ENCODE data around the gene ZMYM3. TPM values are rescaled to one million over a fixed set of nuclear protein-coding genes. Genes with fewer than 3 reads are reported as not detected.
A peak's percentile ranks its signal among the peaks of the same experiment; 100 is the strongest.

ZMYM3 gene
- total and polyA plus RNA-seq, 8 donors = 4.5 to 15.9 (median 9.9) TPM

DNA sequence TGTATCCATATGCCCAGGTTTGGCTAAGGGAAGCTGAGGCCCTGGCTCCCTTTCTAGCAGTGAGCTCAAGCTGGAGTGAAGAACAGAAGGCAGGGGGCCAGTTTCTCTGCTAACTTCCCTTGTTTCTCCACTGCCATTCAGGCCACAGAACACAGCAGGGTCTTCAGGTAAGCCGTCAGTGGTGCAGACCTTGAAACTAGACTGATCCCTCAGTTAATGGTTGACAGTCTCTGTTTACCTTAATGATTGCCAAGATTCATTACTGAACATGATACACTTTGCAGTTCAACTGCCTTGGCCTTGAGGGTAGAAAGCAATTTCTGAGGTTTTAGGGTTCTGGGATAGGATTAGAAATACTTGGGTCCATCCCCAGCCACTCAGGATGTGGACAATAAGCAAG is 39.8 kb downstream of the ZMYM3 start:
- H3K27me3 ChIP-seq = no peaks in the 10 kb centered on the region
- FAIRE-seq (no peak), ATAC-seq (peak in 3 of 4 donors; percentile 20 to 32 (median 24)), DNase-seq (no peak)
- H3K9me3 ChIP-seq = no peaks in the 10 kb centered on the region
- TF ChIP-seq, protein P1, sequence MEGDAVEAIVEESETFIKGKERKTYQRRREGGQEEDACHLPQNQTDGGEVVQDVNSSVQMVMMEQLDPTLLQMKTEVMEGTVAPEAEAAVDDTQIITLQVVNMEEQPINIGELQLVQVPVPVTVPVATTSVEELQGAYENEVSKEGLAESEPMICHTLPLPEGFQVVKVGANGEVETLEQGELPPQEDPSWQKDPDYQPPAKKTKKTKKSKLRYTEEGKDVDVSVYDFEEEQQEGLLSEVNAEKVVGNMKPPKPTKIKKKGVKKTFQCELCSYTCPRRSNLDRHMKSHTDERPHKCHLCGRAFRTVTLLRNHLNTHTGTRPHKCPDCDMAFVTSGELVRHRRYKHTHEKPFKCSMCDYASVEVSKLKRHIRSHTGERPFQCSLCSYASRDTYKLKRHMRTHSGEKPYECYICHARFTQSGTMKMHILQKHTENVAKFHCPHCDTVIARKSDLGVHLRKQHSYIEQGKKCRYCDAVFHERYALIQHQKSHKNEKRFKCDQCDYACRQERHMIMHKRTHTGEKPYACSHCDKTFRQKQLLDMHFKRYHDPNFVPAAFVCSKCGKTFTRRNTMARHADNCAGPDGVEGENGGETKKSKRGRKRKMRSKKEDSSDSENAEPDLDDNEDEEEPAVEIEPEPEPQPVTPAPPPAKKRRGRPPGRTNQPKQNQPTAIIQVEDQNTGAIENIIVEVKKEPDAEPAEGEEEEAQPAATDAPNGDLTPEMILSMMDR (IDR thresholded peaks at IDR 0.05) = no peak
- H3K27ac ChIP-seq = peak overlapping the region; percentile 6 to 81 (median 47)
- H3K36me3 ChIP-seq = no peaks in the 10 kb centered on the region
- H3K4me3 ChIP-seq = no peak overlapping the region
- intact Hi-C loops (cut with DNase I) = no loop called here
- peaks cover 0 to 11% (median 0%) of the 10 kb centered on the region in 3 donors for H3K4me1 ChIP-seq
- 0 to 29% methylated on average over 1 of the region's 1 CpG for WGBS, 2 donors

DNA sequence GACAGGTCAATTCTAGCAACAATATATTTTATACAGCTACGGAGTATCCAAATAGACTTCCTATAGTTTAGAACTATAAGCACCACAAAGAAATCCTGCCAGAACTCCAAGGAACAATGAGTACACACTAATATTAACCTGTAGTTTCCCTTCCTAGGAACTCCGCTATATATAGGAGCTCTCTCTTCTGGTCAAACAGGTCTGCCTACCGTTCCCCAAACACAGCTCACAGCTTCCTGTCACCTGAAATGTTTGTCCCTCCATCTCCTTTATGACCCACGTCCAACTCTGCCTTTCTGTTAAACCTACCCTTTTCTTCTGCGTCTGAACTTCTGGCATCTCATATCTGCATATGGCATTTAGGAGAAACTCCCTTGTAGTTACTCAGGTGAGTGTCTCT is 41.4 kb downstream of the ZMYM3 start:
- DNase-seq = no peak
- peaks cover 0 to 11% (median 0%) of the 10 kb centered on the region in 3 donors for H3K4me1 ChIP-seq
- no peaks in the 10 kb centered on the region for H3K27me3 ChIP-seq
- TF ChIP-seq, protein P1 (IDR thresholded peaks at IDR 0.05) = no peak
- no peaks in the 10 kb centered on the region for H3K9me3 ChIP-seq
- FAIRE-seq = no peak
- no peak for ATAC-seq
- intact Hi-C loops (cut with DNase I) = no loop called here
- no peak overlapping the region for H3K4me3 ChIP-seq
- WGBS, 2 donors = 7 to 27% methylated on average over 5 of the region's 5 CpGs
- no peaks in the 10 kb centered on the region for H3K36me3 ChIP-seq
- H3K27ac ChIP-seq = peak overlapping the region in 1 of 4 donors; percentile 27

DNA sequence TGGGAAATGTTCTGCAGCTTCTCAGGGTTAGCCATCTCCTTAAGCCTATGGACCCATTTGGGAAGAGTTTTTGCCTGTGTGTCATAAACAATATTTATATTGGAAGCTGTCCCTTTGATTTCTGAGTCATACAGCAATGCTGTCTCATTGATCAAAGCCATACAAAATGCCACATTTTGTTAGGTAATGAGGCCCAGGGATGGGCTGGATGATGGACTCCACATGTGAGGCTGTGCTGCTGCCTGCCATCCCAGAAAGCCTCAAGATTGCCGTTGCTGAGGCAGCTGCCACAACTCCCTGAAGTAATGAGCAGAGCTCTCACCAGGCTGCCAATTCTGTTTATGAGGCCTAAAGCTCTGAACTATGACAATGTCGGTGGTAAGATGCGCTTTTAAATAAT is 43.1 kb downstream of the ZMYM3 start:
- TF ChIP-seq, protein P1 (IDR thresholded peaks at IDR 0.05) = no peak
- Histone ChIP-seq H3K4me3 (no peak overlapping the region), H3K27me3 (no peaks in the 10 kb centered on the region), H3K9me3 (no peaks in the 10 kb centered on the region), H3K4me1 (peaks cover 0 to 11% (median 0%) of the 10 kb centered on the region in 3 donors), H3K36me3 (no peaks in the 10 kb centered on the region), H3K27ac (no peak overlapping the region)
- intact Hi-C loops (cut with DNase I) = no loop called here
- no peak for FAIRE-seq
- no peak for ATAC-seq
- 70 to 78% methylated on average over 3 of the region's 3 CpGs for WGBS, 2 donors
- DNase-seq = no peak

DNA sequence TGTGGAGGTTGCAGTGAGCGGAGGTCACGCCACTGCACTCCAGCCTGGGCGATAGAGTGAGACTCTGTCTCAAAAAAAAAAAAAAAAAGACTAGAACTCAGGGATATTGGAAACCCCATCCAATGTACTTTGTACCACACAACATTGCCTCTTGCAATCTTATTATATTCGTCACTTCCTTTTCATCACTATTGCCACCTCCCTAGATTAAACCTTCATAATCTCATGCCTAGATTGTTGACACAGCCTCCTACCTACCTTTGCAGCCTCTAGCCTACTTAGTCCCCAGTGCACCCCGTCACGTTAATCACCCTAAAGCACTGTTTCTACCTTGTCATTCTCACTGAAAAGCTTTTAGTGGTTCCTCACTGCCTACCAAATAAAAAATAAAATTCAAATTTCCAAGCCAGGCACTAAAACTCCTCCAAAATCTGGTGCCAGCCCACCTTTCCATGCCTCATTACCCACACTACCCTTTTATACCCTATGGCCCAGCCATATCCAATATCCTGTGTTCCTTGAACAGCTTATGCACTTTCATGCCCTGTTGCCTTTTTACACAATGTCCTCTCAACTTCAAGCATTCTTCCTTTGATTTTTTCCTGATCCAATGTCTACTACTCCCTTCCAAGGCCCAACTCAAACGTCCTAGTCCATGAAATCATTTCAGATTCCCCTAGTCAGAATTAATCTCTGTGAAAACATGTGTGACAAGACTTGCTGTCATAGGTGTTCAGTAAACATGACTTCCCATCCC is 54.5 kb downstream of the ZMYM3 start:
- no peaks in the 10 kb centered on the region for H3K36me3 ChIP-seq
- H3K4me1 ChIP-seq = no peaks in the 10 kb centered on the region
- ATAC-seq = no peak
- no peak for FAIRE-seq
- DNase-seq = no peak
- TF ChIP-seq, protein P1 (IDR thresholded peaks at IDR 0.05) = no peak
- H3K27ac ChIP-seq = no peak overlapping the region
- 74 to 78% methylated on average over 6 to 7 of the region's 7 CpGs for WGBS, 2 donors
- no peak overlapping the region for H3K4me3 ChIP-seq
- no peaks in the 10 kb centered on the region for H3K9me3 ChIP-seq
- H3K27me3 ChIP-seq = no peaks in the 10 kb centered on the region
- intact Hi-C loops (cut with DNase I) = no loop called here

DNA sequence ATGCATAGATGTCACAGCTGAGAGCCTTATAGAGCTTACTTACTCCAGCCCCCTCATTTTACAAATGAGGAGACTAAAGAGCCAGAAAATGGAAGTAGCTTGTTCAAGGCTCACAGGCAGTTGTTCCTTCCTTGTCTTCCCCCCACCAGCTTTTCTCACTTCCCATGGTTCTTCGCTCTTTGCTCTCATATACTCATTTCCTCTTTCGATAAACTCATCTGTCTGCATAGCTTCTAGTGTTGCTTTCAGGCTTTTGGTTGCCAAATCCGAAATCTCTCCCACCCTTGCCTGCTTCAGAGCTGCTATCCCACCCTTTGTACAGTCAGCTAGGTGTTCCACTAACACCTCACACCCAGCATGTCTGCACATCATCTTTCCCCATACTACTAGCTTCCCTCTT is 55.9 kb downstream of the ZMYM3 start:
- TF ChIP-seq, protein P1 (IDR thresholded peaks at IDR 0.05) = no peak
- Histone ChIP-seq H3K27ac (no peak overlapping the region), H3K36me3 (no peaks in the 10 kb centered on the region), H3K4me3 (no peak overlapping the region), H3K4me1 (no peaks in the 10 kb centered on the region), H3K27me3 (no peaks in the 10 kb centered on the region), H3K9me3 (no peaks in the 10 kb centered on the region)
- ATAC-seq = peak in 1 of 4 donors; percentile 32
- 73 to 77% methylated on average over 3 of the region's 3 CpGs for WGBS, 2 donors
- no peak for FAIRE-seq
- intact Hi-C loops (cut with DNase I) = no loop called here
- no peak for DNase-seq
